NT2/D1 (cell line): Measurements from ENCODE around the gene KAZALD1.

Experiments used
- SUZ12 ChIP-seq: IDR thresholded peaks from 2 replicates; pipeline ENCODE4 v1.6.1; 2011; ENCODE audit not compliant: insufficient read length, insufficient read depth; ENCODE audit errors: extremely low read depth
- YY1 ChIP-seq: IDR thresholded peaks from 2 replicates; pipeline ENCODE4 v1.6.1; 2011; ENCODE audit not compliant: insufficient read length, insufficient read depth

GRCh38 chr10:101080933-101081931, 19.4 kb downstream of the KAZALD1 start:
- TF ChIP-seq YY1 = no peak
- no peak for TF ChIP-seq SUZ12
